Measurements from ENCODE around the gene PATE3.

Gene PATE3

GRCh38 chr11:125773516-125773915 is 14.4 kb upstream of the PATE3 start:
- Histone ChIP-seq H3F3A (ENCODE audit: insufficient read depth, low read length) (no peaks in the 10 kb centered on the region), H3K4me2 (ENCODE audit: low read depth, low read length) (no peak overlapping the region), H3K9me3 (replicated peaks; ENCODE audit: insufficient read depth, low read length) (no peaks in the 10 kb centered on the region), H3K27me3 (replicated peaks; ENCODE audit: insufficient read depth, low read length) (no peaks in the 10 kb centered on the region), H3K9me2 (replicated peaks; ENCODE audit: insufficient read depth, low read length) (no peaks in the 10 kb centered on the region), H3K9ac (ENCODE audit: low read length) (no peak overlapping the region), H2AFZ (ENCODE audit: low read length) (no peak overlapping the region), H3K4me3 (ENCODE audit: low read length) (no peak overlapping the region), H4K20me1 (ENCODE audit: insufficient read depth, low read length) (no peaks in the 10 kb centered on the region), H3K79me2 (ENCODE audit: low read length) (no peaks in the 10 kb centered on the region), H3K36me3 (replicated peaks; ENCODE audit: insufficient read depth, low read length) (no peaks in the 10 kb centered on the region), H3K4me1 (ENCODE audit: low read length) (no peaks in the 10 kb centered on the region), H3K27ac (ENCODE audit: low read length) (no peak overlapping the region)
- no peak for DNase-seq
- TF ChIP-seq EZH2phosphoT487 (IDR thresholded peaks at IDR 0.05; ENCODE audit: low read length) (no peak), EZH2 (optimal IDR thresholded peaks at IDR 0.05; ENCODE audit: low read depth, low read length) (no peak)
- TF ChIP-seq, protein P1, sequence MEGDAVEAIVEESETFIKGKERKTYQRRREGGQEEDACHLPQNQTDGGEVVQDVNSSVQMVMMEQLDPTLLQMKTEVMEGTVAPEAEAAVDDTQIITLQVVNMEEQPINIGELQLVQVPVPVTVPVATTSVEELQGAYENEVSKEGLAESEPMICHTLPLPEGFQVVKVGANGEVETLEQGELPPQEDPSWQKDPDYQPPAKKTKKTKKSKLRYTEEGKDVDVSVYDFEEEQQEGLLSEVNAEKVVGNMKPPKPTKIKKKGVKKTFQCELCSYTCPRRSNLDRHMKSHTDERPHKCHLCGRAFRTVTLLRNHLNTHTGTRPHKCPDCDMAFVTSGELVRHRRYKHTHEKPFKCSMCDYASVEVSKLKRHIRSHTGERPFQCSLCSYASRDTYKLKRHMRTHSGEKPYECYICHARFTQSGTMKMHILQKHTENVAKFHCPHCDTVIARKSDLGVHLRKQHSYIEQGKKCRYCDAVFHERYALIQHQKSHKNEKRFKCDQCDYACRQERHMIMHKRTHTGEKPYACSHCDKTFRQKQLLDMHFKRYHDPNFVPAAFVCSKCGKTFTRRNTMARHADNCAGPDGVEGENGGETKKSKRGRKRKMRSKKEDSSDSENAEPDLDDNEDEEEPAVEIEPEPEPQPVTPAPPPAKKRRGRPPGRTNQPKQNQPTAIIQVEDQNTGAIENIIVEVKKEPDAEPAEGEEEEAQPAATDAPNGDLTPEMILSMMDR (IDR thresholded peaks at IDR 0.05; ENCODE audit: low read length), result no peak

GRCh38 chr11:125777309-125777708 is 10.6 kb upstream of the PATE3 start:
- H3K79me2 ChIP-seq (ENCODE audit: low read length), result no peaks in the 10 kb centered on the region
- no peaks in the 10 kb centered on the region for H3F3A ChIP-seq (ENCODE audit: insufficient read depth, low read length)
- H3K9ac ChIP-seq (ENCODE audit: low read length), result no peak overlapping the region
- H3K9me2 ChIP-seq (replicated peaks; ENCODE audit: insufficient read depth, low read length), result no peaks in the 10 kb centered on the region
- no peak for TF ChIP-seq EZH2phosphoT487 (IDR thresholded peaks at IDR 0.05; ENCODE audit: low read length)
- TF ChIP-seq, protein P1 (IDR thresholded peaks at IDR 0.05; ENCODE audit: low read length), result no peak
- TF ChIP-seq EZH2 (optimal IDR thresholded peaks at IDR 0.05; ENCODE audit: low read depth, low read length), result no peak
- no peak overlapping the region for H2AFZ ChIP-seq (ENCODE audit: low read length)
- H3K27ac ChIP-seq (ENCODE audit: low read length), result no peak overlapping the region
- no peaks in the 10 kb centered on the region for H3K36me3 ChIP-seq (replicated peaks; ENCODE audit: insufficient read depth, low read length)
- H3K4me3 ChIP-seq (ENCODE audit: low read length), result no peak overlapping the region
- DNase-seq, result no peak
- no peaks in the 10 kb centered on the region for H3K27me3 ChIP-seq (replicated peaks; ENCODE audit: insufficient read depth, low read length)
- no peaks in the 10 kb centered on the region for H4K20me1 ChIP-seq (ENCODE audit: insufficient read depth, low read length)
- no peak overlapping the region for H3K4me2 ChIP-seq (ENCODE audit: low read depth, low read length)
- no peaks in the 10 kb centered on the region for H3K9me3 ChIP-seq (replicated peaks; ENCODE audit: insufficient read depth, low read length)
- H3K4me1 ChIP-seq (ENCODE audit: low read length), result no peaks in the 10 kb centered on the region

DNA sequence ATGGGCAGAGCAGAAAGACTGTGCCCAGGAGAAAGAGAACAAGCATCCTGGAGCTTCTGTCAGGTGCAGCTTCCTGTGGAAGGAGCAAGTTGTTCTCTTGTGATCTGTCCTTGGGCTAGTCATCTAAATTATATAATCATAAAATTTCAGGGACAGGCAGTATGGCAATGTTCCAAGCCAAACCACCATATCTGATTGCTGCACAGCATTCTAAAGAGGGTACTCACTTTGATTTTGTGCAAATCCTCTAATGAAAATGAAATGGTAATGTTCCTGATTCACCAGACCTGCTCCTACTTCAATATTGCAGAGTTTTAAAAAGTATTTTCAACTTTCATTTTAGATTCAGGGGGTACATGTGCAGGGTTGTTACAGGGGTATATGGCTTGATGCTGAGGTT is 9.2 kb upstream of the PATE3 start, which contains the start of gene PATE2:
Gene PATE2, minus strand, starts transcription at position 101 of the 400 bp plus-strand sequence. Its CDS starts 55 bp downstream, at position 46.
- Histone ChIP-seq H3K4me2 (ENCODE audit: low read depth, low read length) (no peak within 1 kb of the TSS), H3K4me3 (ENCODE audit: low read length) (no peak within 1 kb of the TSS), H3K27ac (ENCODE audit: low read length) (no peak within 1 kb of the TSS), H2AFZ (ENCODE audit: low read length) (no peak within 1 kb of the TSS), H3K79me2 (ENCODE audit: low read length) (no peaks in the 10 kb centered on the region), H3F3A (ENCODE audit: insufficient read depth, low read length) (no peaks in the 10 kb centered on the region), H4K20me1 (ENCODE audit: insufficient read depth, low read length) (no peaks in the 10 kb centered on the region), H3K9me3 (replicated peaks; ENCODE audit: insufficient read depth, low read length) (no peaks in the 10 kb centered on the region), H3K9me2 (replicated peaks; ENCODE audit: insufficient read depth, low read length) (no peaks in the 10 kb centered on the region), H3K36me3 (replicated peaks; ENCODE audit: insufficient read depth, low read length) (no peaks in the 10 kb centered on the region), H3K4me1 (ENCODE audit: low read length) (no peaks in the 10 kb centered on the region), H3K9ac (ENCODE audit: low read length) (no peak within 1 kb of the TSS), H3K27me3 (replicated peaks; ENCODE audit: insufficient read depth, low read length) (no peaks in the 10 kb centered on the region)
- no peak for DNase-seq
- TF ChIP-seq EZH2phosphoT487 (IDR thresholded peaks at IDR 0.05; ENCODE audit: low read length), result no peak

DNA sequence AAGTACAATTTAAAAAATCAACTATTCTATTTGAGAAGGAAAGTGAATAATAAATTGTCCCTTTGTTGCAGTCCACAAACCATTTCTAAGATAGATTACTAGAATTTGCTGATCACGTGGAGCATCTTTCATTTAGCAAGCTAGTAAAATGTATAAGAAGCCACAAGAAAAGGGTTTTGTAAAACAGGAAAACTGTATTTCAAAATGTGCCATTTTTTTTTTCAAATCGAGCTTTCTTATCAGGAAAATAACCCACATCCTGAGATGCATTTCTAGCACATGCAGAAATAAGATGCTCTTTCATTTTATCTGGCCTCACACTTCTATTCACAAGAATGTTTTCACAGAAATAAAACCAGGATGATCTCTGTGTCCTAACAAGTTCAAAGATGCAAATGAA is 3.2 kb upstream of the PATE3 start:
- H3K9ac ChIP-seq (ENCODE audit: low read length), result no peak overlapping the region
- no peaks in the 10 kb centered on the region for H3F3A ChIP-seq (ENCODE audit: insufficient read depth, low read length)
- TF ChIP-seq EZH2 (optimal IDR thresholded peaks at IDR 0.05; ENCODE audit: low read depth, low read length) (no peak), EZH2phosphoT487 (IDR thresholded peaks at IDR 0.05; ENCODE audit: low read length) (no peak)
- TF ChIP-seq, protein P1 (IDR thresholded peaks at IDR 0.05; ENCODE audit: low read length), result no peak
- no peak for DNase-seq
- no peaks in the 10 kb centered on the region for H3K79me2 ChIP-seq (ENCODE audit: low read length)
- no peak overlapping the region for H3K4me2 ChIP-seq (ENCODE audit: low read depth, low read length)
- H3K27ac ChIP-seq (ENCODE audit: low read length), result no peak overlapping the region
- no peak overlapping the region for H2AFZ ChIP-seq (ENCODE audit: low read length)
- H3K9me3 ChIP-seq (replicated peaks; ENCODE audit: insufficient read depth, low read length), result no peaks in the 10 kb centered on the region
- no peaks in the 10 kb centered on the region for H3K36me3 ChIP-seq (replicated peaks; ENCODE audit: insufficient read depth, low read length)
- no peaks in the 10 kb centered on the region for H3K27me3 ChIP-seq (replicated peaks; ENCODE audit: insufficient read depth, low read length)
- H3K9me2 ChIP-seq (replicated peaks; ENCODE audit: insufficient read depth, low read length), result no peaks in the 10 kb centered on the region
- H4K20me1 ChIP-seq (ENCODE audit: insufficient read depth, low read length), result no peaks in the 10 kb centered on the region
- no peaks in the 10 kb centered on the region for H3K4me1 ChIP-seq (ENCODE audit: low read length)
- no peak overlapping the region for H3K4me3 ChIP-seq (ENCODE audit: low read length)
